ENCODE results near the gene KCNA1. TPM values are rescaled to one million over a fixed set of nuclear protein-coding genes. Genes with fewer than 3 reads are reported as not detected.
A peak's percentile ranks its signal among the peaks of the same experiment; 100 is the strongest.

KCNA1 gene
- total RNA-seq, result under 0.01 TPM in 1 of 2 replicates, not detected in the other
- polyA plus RNA-seq, result not detected in 2 replicates
- polyA plus RNA-seq (2012), result not detected in 2 replicates
- polyA minus RNA-seq (ENCODE audit: low replicate concordance), result not detected in 2 replicates

DNA sequence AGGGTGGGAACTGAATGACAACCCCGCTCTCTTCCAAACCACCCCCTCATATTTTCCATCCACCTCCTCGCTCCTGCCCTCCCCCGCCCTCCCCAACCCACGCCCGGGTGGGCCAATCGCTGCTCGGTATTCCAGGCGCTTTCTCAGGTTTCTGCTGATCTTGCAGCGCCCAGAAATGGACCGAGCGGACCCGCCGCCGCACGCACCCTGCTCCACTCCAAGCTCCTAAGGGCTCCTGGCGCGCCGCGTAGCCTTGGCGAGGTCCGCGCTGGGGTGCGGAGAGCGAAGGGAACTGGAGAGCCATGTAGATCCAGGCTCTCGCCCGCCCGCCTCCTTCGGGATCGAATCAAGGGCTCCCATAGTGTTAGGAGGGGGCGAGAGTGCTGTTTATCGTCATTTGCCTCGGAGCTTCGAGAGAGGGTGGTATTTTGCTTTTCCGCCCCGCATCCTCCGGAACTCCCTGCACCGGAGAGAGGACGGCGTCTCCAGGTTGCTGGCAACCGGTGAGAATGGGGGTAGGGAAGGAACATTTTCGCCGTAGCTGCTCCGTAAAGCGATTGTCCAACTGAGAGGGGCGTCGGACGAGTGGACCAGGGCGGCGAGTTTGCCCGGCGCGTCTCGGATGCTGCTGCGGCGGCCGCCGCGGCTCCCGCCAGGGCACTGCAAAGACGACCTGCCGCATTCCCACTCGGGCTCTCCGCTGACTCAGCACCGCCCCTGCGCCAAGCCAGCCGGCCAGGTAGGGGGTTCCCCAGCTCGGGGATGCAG lies at the start of gene KCNA1:
Gene KCNA1, plus strand, starts transcription at position 172 of the 768 bp plus-strand sequence. CDS start 1,474 bp downstream, outside the sequence.
- Histone ChIP-seq H3K4me3 (replicated peaks in 1 of 4; ENCODE audit: control extremely low read depth in 1 of 4, insufficient read depth in 1 of 4, low read depth in 3 of 4, low read length in 4 of 4) (peak within 1 kb of the TSS in 3 of 4 experiments; percentile 21 to 46 (median 42)), H3K9ac (ENCODE audit: insufficient read depth, low read length) (no peak within 1 kb of the TSS)

DNA sequence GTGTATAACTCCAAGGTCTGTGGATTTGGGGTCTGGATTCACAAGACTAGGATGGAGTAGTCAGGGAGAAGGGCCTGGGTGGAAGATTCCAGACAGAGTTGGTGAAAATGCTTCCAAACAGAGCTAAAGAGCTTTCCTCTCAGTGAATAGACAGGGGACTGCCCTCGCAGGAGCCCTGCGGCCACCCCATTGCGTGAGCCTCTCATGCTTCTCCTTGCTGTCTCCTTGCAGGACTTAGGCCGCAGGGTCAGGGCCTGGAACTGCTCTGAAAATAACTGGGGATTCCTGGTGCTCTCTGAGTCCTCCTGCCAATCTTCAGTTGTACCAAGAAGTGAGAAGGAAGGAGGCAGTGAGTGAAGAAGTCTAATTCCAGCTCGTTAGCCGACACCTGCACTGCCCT lies 49.0 kb upstream of the KCNA1 start:
- no peak overlapping the region for H3K4me2 ChIP-seq (ENCODE audit: extremely low read depth, insufficient read depth, low read length)
- no peak for DNase-seq (ENCODE audit: low read depth in 2 of 2)
- no peak overlapping the region for H3K27ac ChIP-seq (ENCODE audit: insufficient read depth, low read length)
- no peak overlapping the region for H2AFZ ChIP-seq (ENCODE audit: low read length)
- H4K20me1 ChIP-seq (ENCODE audit: control insufficient read depth, extremely low read depth, insufficient read depth, low read length), result no peaks in the 10 kb centered on the region
- no peak overlapping the region for H3K4me3 ChIP-seq (replicated peaks in 1 of 4; ENCODE audit: control extremely low read depth in 1 of 4, insufficient read depth in 1 of 4, low read depth in 3 of 4, low read length in 4 of 4)
- no peaks in the 10 kb centered on the region for H3K9me3 ChIP-seq (ENCODE audit: control insufficient read depth, insufficient read depth, low read depth, low read length)
- H3K79me2 ChIP-seq (ENCODE audit: control insufficient read depth, insufficient read depth, low read length), result no peaks in the 10 kb centered on the region
- H3K27me3 ChIP-seq (ENCODE audit: control insufficient read depth, insufficient read depth, low read length), result peaks cover 11% of the 10 kb centered on the region
- no peaks in the 10 kb centered on the region for H3K36me3 ChIP-seq (ENCODE audit: control insufficient read depth, insufficient read depth, low read length)
- no peak overlapping the region for H3K9ac ChIP-seq (ENCODE audit: insufficient read depth, low read length)
- H3K4me1 ChIP-seq (ENCODE audit: control insufficient read depth, extremely low read depth, insufficient read depth, low read length), result no peaks in the 10 kb centered on the region
- TF ChIP-seq, protein P1, sequence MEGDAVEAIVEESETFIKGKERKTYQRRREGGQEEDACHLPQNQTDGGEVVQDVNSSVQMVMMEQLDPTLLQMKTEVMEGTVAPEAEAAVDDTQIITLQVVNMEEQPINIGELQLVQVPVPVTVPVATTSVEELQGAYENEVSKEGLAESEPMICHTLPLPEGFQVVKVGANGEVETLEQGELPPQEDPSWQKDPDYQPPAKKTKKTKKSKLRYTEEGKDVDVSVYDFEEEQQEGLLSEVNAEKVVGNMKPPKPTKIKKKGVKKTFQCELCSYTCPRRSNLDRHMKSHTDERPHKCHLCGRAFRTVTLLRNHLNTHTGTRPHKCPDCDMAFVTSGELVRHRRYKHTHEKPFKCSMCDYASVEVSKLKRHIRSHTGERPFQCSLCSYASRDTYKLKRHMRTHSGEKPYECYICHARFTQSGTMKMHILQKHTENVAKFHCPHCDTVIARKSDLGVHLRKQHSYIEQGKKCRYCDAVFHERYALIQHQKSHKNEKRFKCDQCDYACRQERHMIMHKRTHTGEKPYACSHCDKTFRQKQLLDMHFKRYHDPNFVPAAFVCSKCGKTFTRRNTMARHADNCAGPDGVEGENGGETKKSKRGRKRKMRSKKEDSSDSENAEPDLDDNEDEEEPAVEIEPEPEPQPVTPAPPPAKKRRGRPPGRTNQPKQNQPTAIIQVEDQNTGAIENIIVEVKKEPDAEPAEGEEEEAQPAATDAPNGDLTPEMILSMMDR (conservative IDR thresholded peaks at IDR 0.05 in 1 of 2, IDR thresholded peaks at IDR 0.05 in 1 of 2; ENCODE audit: low read depth in 1 of 2, low read length in 2 of 2), result no peak
- TF ChIP-seq EZH2 (IDR thresholded peaks at IDR 0.05; ENCODE audit: low read length, missing control alignments), result no peak

More for the DNA sequence above, at the start of gene KCNA1:
- Histone ChIP-seq H3K4me2 (ENCODE audit: extremely low read depth, insufficient read depth, low read length) (peak within 1 kb of the TSS; percentile 35), H2AFZ (ENCODE audit: low read length) (no peak within 1 kb of the TSS), H3K27ac (ENCODE audit: insufficient read depth, low read length) (no peak within 1 kb of the TSS), H3K4me1 (ENCODE audit: control insufficient read depth, extremely low read depth, insufficient read depth, low read length) (no peaks in the 10 kb centered on the region), H3K36me3 (ENCODE audit: control insufficient read depth, insufficient read depth, low read length) (no peaks in the 10 kb centered on the region), H3K27me3 (ENCODE audit: control insufficient read depth, insufficient read depth, low read length) (peaks cover 31% of the 10 kb centered on the region), H4K20me1 (ENCODE audit: control insufficient read depth, extremely low read depth, insufficient read depth, low read length) (no peaks in the 10 kb centered on the region), H3K79me2 (ENCODE audit: control insufficient read depth, insufficient read depth, low read length) (no peaks in the 10 kb centered on the region), H3K9me3 (ENCODE audit: control insufficient read depth, insufficient read depth, low read depth, low read length) (no peaks in the 10 kb centered on the region)
- peak; percentile 90 for TF ChIP-seq EZH2 (IDR thresholded peaks at IDR 0.05; ENCODE audit: low read length, missing control alignments)
- TF ChIP-seq, protein P1 (conservative IDR thresholded peaks at IDR 0.05 in 1 of 2, IDR thresholded peaks at IDR 0.05 in 1 of 2; ENCODE audit: low read depth in 1 of 2, low read length in 2 of 2), result no peak
- peak; percentile 14 to 38 for DNase-seq (ENCODE audit: low read depth in 2 of 2)

DNA sequence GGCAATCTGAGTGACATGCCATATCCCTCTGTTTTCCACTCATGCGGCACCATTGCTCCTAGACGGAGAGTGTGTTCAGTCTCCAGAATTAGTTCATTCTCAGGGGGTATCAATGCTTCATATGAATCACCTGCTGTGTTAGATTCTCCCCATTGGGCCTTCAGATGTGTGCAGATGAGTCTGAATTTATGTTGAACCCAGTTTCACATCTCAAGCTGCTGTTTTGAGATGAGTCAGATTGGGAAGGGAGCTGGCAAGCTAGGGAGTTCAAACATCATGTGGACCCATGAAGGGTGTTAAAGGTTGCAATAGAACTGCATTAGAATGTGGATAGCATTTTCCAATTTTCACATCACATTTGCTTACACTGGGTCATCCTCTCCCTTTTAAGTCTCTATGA lies 46.9 kb upstream of the KCNA1 start:
- Histone ChIP-seq H3K27me3 (ENCODE audit: control insufficient read depth, insufficient read depth, low read length) (peaks cover 4% of the 10 kb centered on the region), H3K9me3 (ENCODE audit: control insufficient read depth, insufficient read depth, low read depth, low read length) (no peaks in the 10 kb centered on the region), H3K4me2 (ENCODE audit: extremely low read depth, insufficient read depth, low read length) (no peak overlapping the region), H3K36me3 (ENCODE audit: control insufficient read depth, insufficient read depth, low read length) (no peaks in the 10 kb centered on the region), H3K4me1 (ENCODE audit: control insufficient read depth, extremely low read depth, insufficient read depth, low read length) (no peaks in the 10 kb centered on the region), H4K20me1 (ENCODE audit: control insufficient read depth, extremely low read depth, insufficient read depth, low read length) (no peaks in the 10 kb centered on the region), H3K9ac (ENCODE audit: insufficient read depth, low read length) (no peak overlapping the region), H2AFZ (ENCODE audit: low read length) (no peak overlapping the region), H3K79me2 (ENCODE audit: control insufficient read depth, insufficient read depth, low read length) (no peaks in the 10 kb centered on the region), H3K4me3 (replicated peaks in 1 of 4; ENCODE audit: control extremely low read depth in 1 of 4, insufficient read depth in 1 of 4, low read depth in 3 of 4, low read length in 4 of 4) (no peak overlapping the region), H3K27ac (ENCODE audit: insufficient read depth, low read length) (no peak overlapping the region)
- TF ChIP-seq, protein P1 (conservative IDR thresholded peaks at IDR 0.05 in 1 of 2, IDR thresholded peaks at IDR 0.05 in 1 of 2; ENCODE audit: low read depth in 1 of 2, low read length in 2 of 2), result no peak
- no peak for TF ChIP-seq EZH2 (IDR thresholded peaks at IDR 0.05; ENCODE audit: low read length, missing control alignments)
- DNase-seq (ENCODE audit: low read depth in 2 of 2), result no peak
